GM23338 (cell line): ENCODE data around the gene CCDC201. TPM values are rescaled to one million over a fixed set of nuclear protein-coding genes. Genes with fewer than 3 reads are reported as not detected.
"Not testable (repeated sequence)": the region's sequence is repeated elsewhere in the genome, so short reads cannot be mapped to it uniquely, and the experiment has no call there.

Source experiments
- ATAC-seq: fragments of 200-7000 bp; cut with Tn5 transposase; 3 replicates; pipeline ENCODE4 v1.9.1; 2020
- DNase-seq: peaks from one replicate; pipeline ENCODE4 v3.0.0-alpha.2; 2015; ENCODE audit warnings: low spot score
- H2AFZ ChIP-seq: fragments of 200-600 bp; sonication (generic); 2 replicates; pipeline ENCODE4 v1.8.0; 2016; ENCODE audit warnings: antibody characterized with exemption, mild to moderate bottlenecking, moderate library complexity
- H3F3A ChIP-seq: fragments of 200-600 bp; sonication (generic); replicated peaks from 2 replicates; pipeline ENCODE4 v1.8.0; 2017; ENCODE audit warnings: antibody characterized with exemption, mixed run types, low read depth
- H3K27ac ChIP-seq: fragments of 200-600 bp; sonication (generic); 2 replicates; pipeline ENCODE4 v1.6.1; 2016; ENCODE audit warnings: low read depth
- H3K27me3 ChIP-seq: fragments of 200-600 bp; sonication (generic); 2 replicates; pipeline ENCODE4 v1.8.0; 2016; ENCODE audit warnings: mild to moderate bottlenecking, mixed run types, moderate library complexity; ENCODE audit not compliant: insufficient read depth
- H3K36me3 ChIP-seq: fragments of 200-600 bp; sonication (generic); 2 replicates; pipeline ENCODE4 v1.8.0; 2016; ENCODE audit warnings: mild to moderate bottlenecking; ENCODE audit not compliant: insufficient read depth
- H3K4me1 ChIP-seq: fragments of 200-600 bp; sonication (generic); 2 replicates; pipeline ENCODE4 v1.8.0; 2016; ENCODE audit warnings: mild to moderate bottlenecking, moderate library complexity; ENCODE audit not compliant: insufficient read depth
- H3K4me2 ChIP-seq: fragments of 200-600 bp; sonication (generic); 2 replicates; pipeline ENCODE4 v1.7.1; 2017; ENCODE audit warnings: mixed run types
- H3K4me3 ChIP-seq: fragments of 200-600 bp; sonication (generic); 2 replicates; pipeline ENCODE4 v1.6.1; 2016; ENCODE audit warnings: mixed run types
- H3K79me2 ChIP-seq: fragments of 200-600 bp; sonication (generic); replicated peaks from 2 replicates; pipeline ENCODE4 v1.8.0; 2017; ENCODE audit warnings: mild to moderate bottlenecking; ENCODE audit not compliant: insufficient read depth
- H3K9me2 ChIP-seq: fragments of 200-600 bp; sonication (generic); 2 replicates; pipeline ENCODE4 v1.8.0; 2017; ENCODE audit not compliant: insufficient read depth
- H4K20me1 ChIP-seq: fragments of 200-600 bp; sonication (generic); replicated peaks from 2 replicates; pipeline ENCODE4 v1.8.0; 2017; ENCODE audit warnings: mild to moderate bottlenecking; ENCODE audit not compliant: insufficient read depth
- H3K27ac Mint-ChIP-seq: 2 replicates; pipeline ENCODE4 v1.8.0; 2020; ENCODE audit warnings: inconsistent platforms, mild to moderate bottlenecking, moderate library complexity, mixed read lengths
- H3K27me3 Mint-ChIP-seq: 3 replicates; pipeline ENCODE4 v1.8.0; 2022; ENCODE audit warnings: low read depth, mild to moderate bottlenecking, moderate library complexity, mixed read lengths, inconsistent platforms; ENCODE audit not compliant: insufficient read depth, poor library complexity
- H3K36me3 Mint-ChIP-seq: 3 replicates; pipeline ENCODE4 v1.8.0; 2021; ENCODE audit warnings: low read depth, mild to moderate bottlenecking, inconsistent platforms, moderate library complexity, mixed read lengths
- H3K4me1 Mint-ChIP-seq: 3 replicates; pipeline ENCODE4 v1.8.0; 2020; ENCODE audit warnings: mild to moderate bottlenecking, inconsistent platforms, mixed read lengths
- H3K4me3 Mint-ChIP-seq: 3 replicates; pipeline ENCODE4 v1.8.0; 2021; ENCODE audit warnings: moderate library complexity, mild to moderate bottlenecking, inconsistent platforms, mixed read lengths
- H3K9me3 Mint-ChIP-seq: 3 replicates; pipeline ENCODE4 v1.8.0; 2020; ENCODE audit warnings: moderate library complexity, mild to moderate bottlenecking, inconsistent platforms, mixed read lengths
- CREB1 ChIP-seq: fragments of 250-450 bp; sonication (Bioruptor Pico); IDR thresholded peaks from 2 replicates; pipeline ENCODE4 v1.5.0; 2020; ENCODE audit warnings: low read depth, mild to moderate bottlenecking, moderate library complexity
- ETS1 ChIP-seq: IDR thresholded peaks from 2 replicates; pipeline ENCODE4 v1.6.1; 2016; ENCODE audit warnings: antibody characterized with exemption
- EZH2 ChIP-seq: fragments of 200-600 bp; sonication (generic); IDR thresholded peaks from one replicate; pipeline ENCODE4 v1.8.0; 2017; ENCODE audit warnings: antibody characterized with exemption, mild to moderate bottlenecking, low read depth; ENCODE audit not compliant: unreplicated experiment
- EZH2phosphoT487 ChIP-seq: fragments of 200-600 bp; sonication (generic); IDR thresholded peaks from one replicate; pipeline ENCODE4 v1.8.1; 2018; ENCODE audit warnings: antibody characterized with exemption; ENCODE audit not compliant: unreplicated experiment
- POLR2AphosphoS5 ChIP-seq: IDR thresholded peaks from 2 replicates; pipeline ENCODE4 v1.6.1; 2016; ENCODE audit warnings: antibody characterized with exemption, low read depth
- REST ChIP-seq: IDR thresholded peaks from one replicate; pipeline ENCODE4 v1.6.1; 2018; ENCODE audit warnings: antibody characterized with exemption; ENCODE audit not compliant: unreplicated experiment
- STAT1 ChIP-seq: IDR thresholded peaks from one replicate; pipeline ENCODE4 v1.6.1; 2016; ENCODE audit warnings: antibody characterized with exemption; ENCODE audit not compliant: unreplicated experiment
- ZNF462 ChIP-seq: fragments of 250-450 bp; sonication (Bioruptor Pico); IDR thresholded peaks from 2 replicates; pipeline ENCODE4 v1.5.0; 2020; ENCODE audit warnings: mild to moderate bottlenecking, moderate library complexity
- polyA plus RNA-seq: library from polyadenylated mRNA; unstranded; fragments of >200 nt; fragmentation: Nextera tagmentation; extraction: Ambion mirVana; gene quantifications from 2 replicates; pipeline ENCODE4 v1.2.1, GENCODE V29; 2016
- total RNA-seq: library from RNA; depleted of rRNA; stranded (reverse); fragments of >200 nt; shearing (Covaris generic); gene quantifications from 2 replicates; pipeline ENCODE4 v1.2.3, GENCODE V29; 2014

The CCDC201 gene
- total and polyA plus RNA-seq, 2 experiments from 2014 or later, result not detected

- H3K36me3 ChIP-seq, H3K27me3 ChIP-seq, H3K4me1 ChIP-seq, H3K27ac Mint-ChIP-seq, H3K79me2 ChIP-seq, DNase-seq, H3K4me2 ChIP-seq, H2AFZ ChIP-seq, H3K4me1 Mint-ChIP-seq, H3K9me2 ChIP-seq, H3K9me3 Mint-ChIP-seq, H3K36me3 Mint-ChIP-seq, H3K27me3 Mint-ChIP-seq, H3K4me3 ChIP-seq, H3K27ac ChIP-seq, H3F3A ChIP-seq, ATAC-seq, H4K20me1 ChIP-seq, H3K4me3 Mint-ChIP-seq: not testable (repeated sequence)
Measured at GRCh38 chr7:45813771-45814170, 59.1 kb downstream of the CCDC201 start.

- H3K4me3 ChIP-seq, result no peak overlapping the region
- no peaks in the 10 kb centered on the region for H3K9me3 Mint-ChIP-seq
- no peak overlapping the region for H3K4me2 ChIP-seq
- H3K36me3 ChIP-seq, result no peaks in the 10 kb centered on the region
- no peaks in the 10 kb centered on the region for H3K27me3 ChIP-seq
- ATAC-seq, result no peak
- H3F3A ChIP-seq, result no peaks in the 10 kb centered on the region
- peaks cover 2% of the 10 kb centered on the region for H3K27me3 Mint-ChIP-seq
- no peak overlapping the region for H2AFZ ChIP-seq
- H3K4me1 ChIP-seq, result no peaks in the 10 kb centered on the region
- no peak for DNase-seq
- no peaks in the 10 kb centered on the region for H3K79me2 ChIP-seq
- no peaks in the 10 kb centered on the region for H4K20me1 ChIP-seq
- H3K4me3 Mint-ChIP-seq, result no peak overlapping the region
- H3K27ac ChIP-seq, result no peak overlapping the region
- H3K27ac Mint-ChIP-seq, result no peak overlapping the region
- H3K36me3 Mint-ChIP-seq, result no peaks in the 10 kb centered on the region
- H3K9me2 ChIP-seq, result no peaks in the 10 kb centered on the region
- H3K4me1 Mint-ChIP-seq, result no peaks in the 10 kb centered on the region; the same call in 2 of the 3 replicates
- TF ChIP-seq POLR2AphosphoS5 (no peak), EZH2 (no peak), EZH2phosphoT487 (no peak), ZNF462 (CRISPR knock-in tag) (no peak), ETS1 (no peak), STAT1 (no peak), CREB1 (CRISPR knock-in tag) (no peak), REST (no peak)
Measured at GRCh38 chr7:45812946-45813345, 59.9 kb downstream of the CCDC201 start.
